H1 (cell line): ENCODE measurements around the gene DNAI2. TPM values are rescaled to one million over a fixed set of nuclear protein-coding genes. Genes with fewer than 3 reads are reported as not detected.

Experiments
- CTCF ChIA-PET: fragments of 300-600 bp; sonication (Branson Sonifier 250); formaldehyde crosslinking; loops from one replicate; lab custom pipeline; 2021; ENCODE audit not compliant: partially characterized antibody; lab: Charles Lee
- POLR2A ChIA-PET: fragments of 300-600 bp; sonication (Branson Sonifier 250); formaldehyde crosslinking; loops from one replicate; lab custom pipeline; 2021; ENCODE audit warnings: inconsistent platforms; ENCODE audit not compliant: partially characterized antibody; lab: Charles Lee
- DNase-seq, 2 experiments: peaks; one replicate each; pipeline versions ENCODE4 v3.0.0 to v3.0.0-alpha.2; 2010 to 2022; ENCODE audit warnings: low spot score in 2 of 2, low read depth in 1 of 2, mixed read lengths in 1 of 2
- FAIRE-seq: peaks from 2 replicates; lab custom pipeline; 2011; peaks lifted over from hg19 to GRCh38; lab: Jason Lieb, UNC
- H2AFZ ChIP-seq: 2 replicates; pipeline ENCODE4 v1.8.1; 2012; ENCODE audit warnings: low read length, inconsistent platforms
- H2AK5ac ChIP-seq: 2 replicates; pipeline ENCODE4 v1.6.1; 2013; ENCODE audit warnings: low read depth, low read length
- H2BK120ac ChIP-seq: replicated peaks from 2 replicates; pipeline ENCODE3; 2013; ENCODE audit warnings: low read depth, low read length, inconsistent platforms
- H2BK12ac ChIP-seq: 2 replicates; pipeline ENCODE4 v1.6.1; 2013; ENCODE audit warnings: low read depth, low read length
- H2BK15ac ChIP-seq: 2 replicates; pipeline ENCODE4 v1.6.1; 2013; ENCODE audit warnings: low read length
- H2BK20ac ChIP-seq: 2 replicates; pipeline ENCODE4 v1.6.1; 2013; ENCODE audit warnings: low read length
- H2BK5ac ChIP-seq: 2 replicates; pipeline ENCODE4 v1.6.1; 2013; ENCODE audit warnings: low read depth, low read length
- H3K14ac ChIP-seq: 2 replicates; pipeline ENCODE4 v1.6.1; 2013; ENCODE audit warnings: inconsistent platforms; ENCODE audit not compliant: insufficient read length
- H3K18ac ChIP-seq: 2 replicates; pipeline ENCODE4 v1.6.1; 2013; ENCODE audit warnings: low read length; ENCODE audit errors: extremely low read depth
- H3K23ac ChIP-seq: 2 replicates; pipeline ENCODE4 v1.6.1; 2013; ENCODE audit warnings: inconsistent platforms; ENCODE audit not compliant: insufficient read length
- H3K23me2 ChIP-seq: 2 replicates; pipeline ENCODE4 v1.6.1; 2013; ENCODE audit warnings: low read depth, low read length
- H3K27ac ChIP-seq: 2 replicates; pipeline ENCODE4 v1.6.1; 2011; ENCODE audit warnings: low read depth, low read length, inconsistent platforms
- H3K27me3 ChIP-seq, 4 experiments: replicated peaks in 1 of 4; 1 replicate in 1 of 4; 2 replicates in 3 of 4; pipeline versions ENCODE4 v1.6.1 to v1.8.1; 2011 to 2013; ENCODE audit warnings: low read length in 3 of 4, mild to moderate bottlenecking in 3 of 4, inconsistent platforms in 2 of 4, mixed read lengths in 2 of 4, moderate library complexity in 1 of 4; ENCODE audit not compliant: control insufficient read depth in 3 of 4, insufficient read depth in 3 of 4; ENCODE audit errors: extremely low read depth in 1 of 4
- H3K36me3 ChIP-seq, 4 experiments: 2 replicates each; pipeline versions ENCODE4 v1.6.1 to v1.8.1; 2011 to 2013; ENCODE audit warnings: mild to moderate bottlenecking in 4 of 4, low read length in 3 of 4, moderate library complexity in 2 of 4, control low read depth in 1 of 4, inconsistent platforms in 1 of 4; ENCODE audit not compliant: insufficient read depth in 4 of 4, control insufficient read depth in 2 of 4
- H3K4ac ChIP-seq: replicated peaks from 2 replicates; pipeline ENCODE3; 2013; ENCODE audit warnings: low read length, low read depth, mixed read lengths, inconsistent platforms; ENCODE audit not compliant: insufficient read length
- H3K4me1 ChIP-seq, 4 experiments: replicated peaks in 1 of 4; 1 replicate in 1 of 4; 2 replicates in 3 of 4; pipeline versions ENCODE4 v1.6.1 to v1.8.1; 2011 to 2013; ENCODE audit warnings: low read length in 3 of 4, inconsistent platforms in 2 of 4, mixed read lengths in 1 of 4; ENCODE audit not compliant: insufficient read depth in 4 of 4, control insufficient read depth in 3 of 4
- H3K4me2 ChIP-seq, 2 experiments: 2 replicates each; pipeline versions ENCODE4 v1.6.1 to v1.8.1; 2011 to 2013; ENCODE audit warnings: low read depth in 2 of 2, low read length in 2 of 2, control low read depth in 1 of 2, inconsistent platforms in 1 of 2, mild to moderate bottlenecking in 1 of 2; ENCODE audit not compliant: insufficient read depth in 1 of 2
- H3K4me3 ChIP-seq, 4 experiments: fragments of 200-600, 300-600 bp in 1 of 4; sonication (generic), shearing (Covaris generic), sonication (Bioruptor Twin) in 1 of 4; 2 replicates each; pipeline versions ENCODE4 v1.5.1 to v1.8.1; 2011 to 2016; ENCODE audit warnings: low read length in 4 of 4, low read depth in 3 of 4, control low read depth in 2 of 4, inconsistent platforms in 2 of 4, mild to moderate bottlenecking in 2 of 4, mixed read lengths in 1 of 4, moderate library complexity in 1 of 4; ENCODE audit not compliant: insufficient read depth in 2 of 4; ENCODE audit errors: extremely low read depth in 1 of 4
- H3K56ac ChIP-seq: replicated peaks from 2 replicates; pipeline ENCODE3; 2013; ENCODE audit warnings: low read depth, mild to moderate bottlenecking, mixed read lengths, low read length, inconsistent platforms; ENCODE audit not compliant: insufficient read length
- H3K79me1 ChIP-seq: 2 replicates; pipeline ENCODE4 v1.6.1; 2013; ENCODE audit warnings: low read depth, low read length, control low read depth
- H3K79me2 ChIP-seq, 2 experiments: 2 replicates each; pipeline versions ENCODE4 v1.6.1 to v1.8.1; 2012 to 2013; ENCODE audit warnings: low read length in 2 of 2, mild to moderate bottlenecking in 2 of 2, inconsistent platforms in 1 of 2; ENCODE audit not compliant: insufficient read depth in 2 of 2, control insufficient read depth in 1 of 2
- H3K9ac ChIP-seq, 4 experiments: replicated peaks in 1 of 4; 1 replicate in 1 of 4; 2 replicates in 3 of 4; pipeline versions ENCODE4 v1.6.1 to v1.8.1; 2011 to 2013; ENCODE audit warnings: low read depth in 3 of 4, low read length in 3 of 4, control low read depth in 2 of 4, mild to moderate bottlenecking in 2 of 4, moderate library complexity in 2 of 4, inconsistent platforms in 1 of 4; ENCODE audit errors: extremely low read depth in 1 of 4
- H3K9me3 ChIP-seq, 2 experiments: 2 replicates each; pipeline versions ENCODE4 v1.6.1 to v1.8.1; 2012 to 2013; ENCODE audit warnings: mild to moderate bottlenecking in 2 of 2, moderate library complexity in 2 of 2, control low read depth in 1 of 2, inconsistent platforms in 1 of 2, low read depth in 1 of 2, low read length in 1 of 2, mixed read lengths in 1 of 2; ENCODE audit not compliant: insufficient read depth in 2 of 2
- H4K20me1 ChIP-seq, 2 experiments: replicated peaks in 1 of 2; 2 replicates each; pipeline versions ENCODE3 to v1.8.1; 2011 to 2013; ENCODE audit warnings: inconsistent platforms in 2 of 2, low read length in 2 of 2, mild to moderate bottlenecking in 1 of 2; ENCODE audit not compliant: insufficient read depth in 2 of 2, control insufficient read depth in 1 of 2
- H4K5ac ChIP-seq: 2 replicates; pipeline ENCODE4 v1.6.1; 2013; ENCODE audit warnings: low read length, low read depth, mixed read lengths, inconsistent platforms; ENCODE audit not compliant: insufficient read length
- H4K8ac ChIP-seq: 2 replicates; pipeline ENCODE4 v1.8.0; 2013; ENCODE audit warnings: mild to moderate bottlenecking, moderate library complexity, low read length, inconsistent platforms; ENCODE audit not compliant: insufficient read depth; ENCODE audit errors: extremely low read depth
- H4K91ac ChIP-seq: replicated peaks from 2 replicates; pipeline ENCODE3; 2013; ENCODE audit warnings: low read length, mixed read lengths, inconsistent platforms; ENCODE audit not compliant: insufficient read length
- EP300 ChIP-seq, 2 experiments: IDR thresholded peaks; 1 replicate in 1 of 2; 2 replicates in 1 of 2; pipeline ENCODE4 v1.6.1; 2011 to 2012; ENCODE audit warnings: low read depth in 2 of 2, low read length in 2 of 2, mild to moderate bottlenecking in 2 of 2, borderline replicate concordance in 1 of 2, inconsistent platforms in 1 of 2, moderate library complexity in 1 of 2
- HDAC6 ChIP-seq: IDR thresholded peaks from one replicate; pipeline ENCODE4 v1.7.1; 2012; ENCODE audit warnings: low read depth, mild to moderate bottlenecking, inconsistent platforms, low read length, moderate library complexity
- SP4 ChIP-seq: IDR thresholded peaks from 2 replicates; pipeline ENCODE4 v1.6.1; 2012; ENCODE audit warnings: low read length, inconsistent platforms
- WGBS, 2 experiments: shearing (Covaris generic) in 1 of 2; methylation state at CpG; one replicate each; pipeline versions ENCODE4 v1.1.6 to v1.1.7; 2013 to 2015; ENCODE audit warnings: low lambda C conversion rate in 2 of 2, mixed read lengths in 2 of 2, inconsistent platforms in 1 of 2, low coverage in 1 of 2, missing lambda C conversion rate in 1 of 2; ENCODE audit not compliant: insufficient replicate concordance in 2 of 2, insufficient coverage in 1 of 2, insufficient read length in 1 of 2; ENCODE audit errors: extremely low coverage in 1 of 2, missing lambda C conversion rate in 1 of 2; 5-methylcytosine and 5-hydroxymethylcytosine counted together
- polyA plus RNA-seq, 7 experiments: library from polyadenylated mRNA; depleted of rRNA in 3 of 7; stranded (reverse) in 5 of 7; unstranded in 2 of 7; fragments of >200 nt in 5 of 7; fragments of 200-250 nt in 2 of 7; gene quantifications; 1 replicate in 5 of 7; 2 replicates in 1 of 7; 4 replicates in 1 of 7; pipeline versions ENCODE4 v1.2.1 to v1.2.3, GENCODE V29; 2011 to 2013; ENCODE audit warnings: missing spikeins in 2 of 7, mixed read lengths in 2 of 7
- total RNA-seq: library from RNA; stranded (reverse); fragmentation: NEBNext Ultra II Directional; extraction: Animal tissue kit (Norgen Biotek cat#: 25700); gene quantifications from 2 replicates; pipeline ENCODE4 v1.2.1, GENCODE V29; 2021

The DNAI2 gene
- total and polyA plus RNA-seq, 2 of the 8 experiments (the other 6 are each of a cell fraction or from before 2014, with no cell fraction given), result 0.08 to 0.15 TPM

- Histone ChIP-seq H3K36me3 (no peaks in the 10 kb centered on the region), H3K14ac (no peak overlapping the region), H2BK12ac (peak overlapping the region; percentile 60; the same call in 1 of the 2 replicates), H3K23ac (no peak overlapping the region), H4K8ac (no peak overlapping the region), H3K79me2 (no peaks in the 10 kb centered on the region), H3K4me3 (no peak overlapping the region), H2BK120ac (no peak overlapping the region), H4K5ac (no peak overlapping the region), H2BK20ac (no peak overlapping the region), H3K27me3 (peaks cover 3 to 34% (median 27%) of the 10 kb centered on the region in 4 experiments), H4K20me1 (no peaks in the 10 kb centered on the region), H4K91ac (no peak overlapping the region), H2AFZ (no peak overlapping the region), H3K9ac (no peak overlapping the region), H2AK5ac (peak overlapping the region; percentile 95; the same call in 1 of the 2 replicates), H3K79me1 (no peaks in the 10 kb centered on the region), H3K23me2 (peaks cover 8% of the 10 kb centered on the region), H2BK15ac (peak overlapping the region; percentile 48; the same call in 1 of the 2 replicates), H3K27ac (no peak overlapping the region), H3K18ac (no peak overlapping the region), H3K9me3 (peaks cover 6% of the 10 kb centered on the region in 2 experiments; a peak in 2 of 4 replicates), H3K4me1 (peaks cover 6 to 22% (median 16%) of the 10 kb centered on the region in 4 experiments), H3K56ac (no peak overlapping the region), H3K4me2 (no peak overlapping the region), H3K4ac (no peak overlapping the region), H2BK5ac (no peak overlapping the region)
- TF ChIP-seq HDAC6 (no peak), SP4 (no peak), EP300 (IDR thresholded peaks at IDR 0.05; ENCODE audit: borderline replicate concordance in 1 of 2, low read depth in 2 of 2, low read length in 2 of 2) (no peak)
- CTCF ChIA-PET, result interaction anchor here (0.9 to 3.5 kb wide), 7 partner anchors 21 to 39 kb away, joined by 3 to 15 read pairs (median 6); no protein-coding TSS in a partner anchor
- POLR2A ChIA-PET, result no interaction called here
- DNase-seq (no peak), FAIRE-seq (no peak)
- WGBS, 2 experiments, result 84% methylated on average over 3 of the region's 3 CpGs; no CpG with 5 or more reads in 1 of the 2 experiments
Measured at GRCh38 chr17:74329378-74329777, 55.3 kb downstream of the DNAI2 start.
